ENCODE measurements around the gene SUFU. TPM values are rescaled to one million over a fixed set of nuclear protein-coding genes. Genes with fewer than 3 reads are reported as not detected.

The SUFU gene
- total and polyA plus RNA-seq, 2 of the 8 experiments (the other 6 are each of a cell fraction or from before 2014, with no cell fraction given), result 7.0 to 10.8 TPM

- no peak overlapping the region for H3K4me2 ChIP-seq (ENCODE audit: insufficient read depth in 1 of 2, low read depth in 2 of 2, low read length in 2 of 2)
Measured at GRCh38 chr10:102579328-102579727, 75.6 kb downstream of the SUFU start.

More at GRCh38 chr10:102579328-102579727, 75.6 kb downstream of the SUFU start:
- no peak overlapping the region for H2BK120ac ChIP-seq (replicated peaks; ENCODE audit: low read depth, low read length)
- H3K23ac ChIP-seq (ENCODE audit: insufficient read length), result no peak overlapping the region
- CTCF ChIA-PET (ENCODE audit: partially characterized antibody), result interaction anchor here (0.6 to 7.3 kb wide), 15 partner anchors 9 to 229 kb away, joined by 3 to 182 read pairs (median 4); partner anchors contain the start of genes ACTR1A and SUFU
- no peak overlapping the region for H2AFZ ChIP-seq (ENCODE audit: low read length)
- no peaks in the 10 kb centered on the region for H3K79me2 ChIP-seq (ENCODE audit: control insufficient read depth in 1 of 2, insufficient read depth in 2 of 2, low read length in 2 of 2)
- no peak overlapping the region for H3K9ac ChIP-seq (replicated peaks in 1 of 4; ENCODE audit: extremely low read depth in 1 of 4, low read depth in 3 of 4, low read length in 3 of 4)
- 90% methylated on average over 7 of the region's 7 CpGs; no CpG with 5 or more reads in 1 of the 2 experiments for WGBS, 2 experiments (ENCODE audit: extremely low coverage in 1 of 2, insufficient coverage in 1 of 2, insufficient read length in 1 of 2, insufficient replicate concordance in 2 of 2, low coverage in 1 of 2, low lambda C conversion rate in 2 of 2, missing lambda C conversion rate in 1 of 2)
- H2BK12ac ChIP-seq (ENCODE audit: low read depth, low read length), result no peak overlapping the region
- H4K20me1 ChIP-seq (replicated peaks in 1 of 2; ENCODE audit: control insufficient read depth in 1 of 2, insufficient read depth in 2 of 2, low read length in 2 of 2), result peaks cover 0 to 3% of the 10 kb centered on the region in 2 experiments
- H3K9me3 ChIP-seq (ENCODE audit: insufficient read depth in 2 of 2, low read depth in 1 of 2, low read length in 1 of 2), result no peaks in the 10 kb centered on the region
- no peak overlapping the region for H2BK15ac ChIP-seq (ENCODE audit: low read length)
- no peaks in the 10 kb centered on the region for H3K36me3 ChIP-seq (ENCODE audit: control insufficient read depth in 2 of 4, insufficient read depth in 4 of 4, low read length in 3 of 4)
- no peaks in the 10 kb centered on the region for H3K27me3 ChIP-seq (replicated peaks in 1 of 4; ENCODE audit: control insufficient read depth in 3 of 4, extremely low read depth in 1 of 4, insufficient read depth in 3 of 4, low read length in 3 of 4)
- DNase-seq (ENCODE audit: low read depth in 1 of 2, low spot score in 2 of 2) (no peak), FAIRE-seq (no peak)
- H4K5ac ChIP-seq (ENCODE audit: insufficient read length, low read depth, low read length), result no peak overlapping the region
- H2BK5ac ChIP-seq (ENCODE audit: low read depth, low read length), result no peak overlapping the region
- no peak for TF ChIP-seq HDAC6 (IDR thresholded peaks at IDR 0.05; ENCODE audit: low read depth, low read length)
- TF ChIP-seq TBP (IDR thresholded peaks at IDR 0.05; ENCODE audit: low read depth, low read length), result no peak
- no peak for TF ChIP-seq RBBP5 (IDR thresholded peaks at IDR 0.05; ENCODE audit: borderline replicate concordance, low read depth, low read length)
- TF ChIP-seq MAFK (IDR thresholded peaks at IDR 0.05; ENCODE audit: low read depth, low read length), result 0 out of 2 replicates have a peak, but pooled peaks have one; percentile 4
- POLR2A ChIA-PET (ENCODE audit: partially characterized antibody), result interaction anchor here (0.7 to 1.2 kb wide), 2 partner anchors 8 to 126 kb away, joined by 3 read pairs; no protein-coding TSS in a partner anchor
- no peak overlapping the region for H3K18ac ChIP-seq (ENCODE audit: extremely low read depth, low read length)
- H3K4me1 ChIP-seq (replicated peaks in 1 of 4; ENCODE audit: control insufficient read depth in 3 of 4, insufficient read depth in 4 of 4, low read length in 3 of 4), result peaks cover 0 to 7% (median 5%) of the 10 kb centered on the region in 4 experiments; a peak in 4 of 7 replicates
- H2BK20ac ChIP-seq (ENCODE audit: low read length), result no peak overlapping the region
- no peak overlapping the region for H4K91ac ChIP-seq (replicated peaks; ENCODE audit: insufficient read length, low read length)
- H3K27ac ChIP-seq (ENCODE audit: low read depth, low read length), result no peak overlapping the region
- H4K8ac ChIP-seq (ENCODE audit: extremely low read depth, insufficient read depth, low read length), result no peak overlapping the region
- H3K56ac ChIP-seq (replicated peaks; ENCODE audit: insufficient read length, low read depth, low read length), result no peak overlapping the region
- no peak overlapping the region for H2AK5ac ChIP-seq (ENCODE audit: low read depth, low read length)
- H3K14ac ChIP-seq (ENCODE audit: insufficient read length), result no peak overlapping the region
- no peaks in the 10 kb centered on the region for H3K79me1 ChIP-seq (ENCODE audit: low read depth, low read length)
- no peaks in the 10 kb centered on the region for H3K23me2 ChIP-seq (ENCODE audit: low read depth, low read length)
- no peak overlapping the region for H3K4ac ChIP-seq (replicated peaks; ENCODE audit: insufficient read length, low read depth, low read length)
- no peak overlapping the region for H3K4me3 ChIP-seq (ENCODE audit: extremely low read depth in 1 of 4, insufficient read depth in 2 of 4, low read depth in 3 of 4, low read length in 4 of 4)

Data from H1 (cell line).